GM23338 (cell line): Measurements from ENCODE around the gene TRIML1. TPM values are rescaled to one million over a fixed set of nuclear protein-coding genes. Genes with fewer than 3 reads are reported as not detected.

Experiments used
- ATAC-seq: fragments of 200-7000 bp; cut with Tn5 transposase; 3 replicates; pipeline ENCODE4 v1.9.1; 2020
- DNase-seq: peaks from one replicate; pipeline ENCODE4 v3.0.0-alpha.2; 2015; ENCODE audit warnings: low spot score
- H2AFZ ChIP-seq: fragments of 200-600 bp; sonication (generic); 2 replicates; pipeline ENCODE4 v1.8.0; 2016; ENCODE audit warnings: antibody characterized with exemption, mild to moderate bottlenecking, moderate library complexity
- H3F3A ChIP-seq: fragments of 200-600 bp; sonication (generic); replicated peaks from 2 replicates; pipeline ENCODE4 v1.8.0; 2017; ENCODE audit warnings: antibody characterized with exemption, mixed run types, low read depth
- H3K27ac ChIP-seq: fragments of 200-600 bp; sonication (generic); 2 replicates; pipeline ENCODE4 v1.6.1; 2016; ENCODE audit warnings: low read depth
- H3K27me3 ChIP-seq: fragments of 200-600 bp; sonication (generic); 2 replicates; pipeline ENCODE4 v1.8.0; 2016; ENCODE audit warnings: mild to moderate bottlenecking, mixed run types, moderate library complexity; ENCODE audit not compliant: insufficient read depth
- H3K36me3 ChIP-seq: fragments of 200-600 bp; sonication (generic); 2 replicates; pipeline ENCODE4 v1.8.0; 2016; ENCODE audit warnings: mild to moderate bottlenecking; ENCODE audit not compliant: insufficient read depth
- H3K4me1 ChIP-seq: fragments of 200-600 bp; sonication (generic); 2 replicates; pipeline ENCODE4 v1.8.0; 2016; ENCODE audit warnings: mild to moderate bottlenecking, moderate library complexity; ENCODE audit not compliant: insufficient read depth
- H3K4me2 ChIP-seq: fragments of 200-600 bp; sonication (generic); 2 replicates; pipeline ENCODE4 v1.7.1; 2017; ENCODE audit warnings: mixed run types
- H3K4me3 ChIP-seq: fragments of 200-600 bp; sonication (generic); 2 replicates; pipeline ENCODE4 v1.6.1; 2016; ENCODE audit warnings: mixed run types
- H3K79me2 ChIP-seq: fragments of 200-600 bp; sonication (generic); replicated peaks from 2 replicates; pipeline ENCODE4 v1.8.0; 2017; ENCODE audit warnings: mild to moderate bottlenecking; ENCODE audit not compliant: insufficient read depth
- H3K9me2 ChIP-seq: fragments of 200-600 bp; sonication (generic); 2 replicates; pipeline ENCODE4 v1.8.0; 2017; ENCODE audit not compliant: insufficient read depth
- H4K20me1 ChIP-seq: fragments of 200-600 bp; sonication (generic); replicated peaks from 2 replicates; pipeline ENCODE4 v1.8.0; 2017; ENCODE audit warnings: mild to moderate bottlenecking; ENCODE audit not compliant: insufficient read depth
- H3K27ac Mint-ChIP-seq: 2 replicates; pipeline ENCODE4 v1.8.0; 2020; ENCODE audit warnings: inconsistent platforms, mild to moderate bottlenecking, moderate library complexity, mixed read lengths
- H3K27me3 Mint-ChIP-seq: 3 replicates; pipeline ENCODE4 v1.8.0; 2022; ENCODE audit warnings: low read depth, mild to moderate bottlenecking, moderate library complexity, mixed read lengths, inconsistent platforms; ENCODE audit not compliant: insufficient read depth, poor library complexity
- H3K36me3 Mint-ChIP-seq: 3 replicates; pipeline ENCODE4 v1.8.0; 2021; ENCODE audit warnings: low read depth, mild to moderate bottlenecking, inconsistent platforms, moderate library complexity, mixed read lengths
- H3K4me1 Mint-ChIP-seq: 3 replicates; pipeline ENCODE4 v1.8.0; 2020; ENCODE audit warnings: mild to moderate bottlenecking, inconsistent platforms, mixed read lengths
- H3K4me3 Mint-ChIP-seq: 3 replicates; pipeline ENCODE4 v1.8.0; 2021; ENCODE audit warnings: moderate library complexity, mild to moderate bottlenecking, inconsistent platforms, mixed read lengths
- H3K9me3 Mint-ChIP-seq: 3 replicates; pipeline ENCODE4 v1.8.0; 2020; ENCODE audit warnings: moderate library complexity, mild to moderate bottlenecking, inconsistent platforms, mixed read lengths
- CTCF ChIP-seq, 2 experiments: fragments of 200-600 bp in 1 of 2; sonication (generic) in 1 of 2; conservative IDR thresholded peaks; 2 replicates each; pipeline versions ENCODE4 v1.5.1 to v1.6.1; 2016 to 2017; ENCODE audit warnings: antibody characterized with exemption in 2 of 2, low read depth in 2 of 2, mild to moderate bottlenecking in 2 of 2, moderate library complexity in 1 of 2
- EZH2 ChIP-seq: fragments of 200-600 bp; sonication (generic); IDR thresholded peaks from one replicate; pipeline ENCODE4 v1.8.0; 2017; ENCODE audit warnings: antibody characterized with exemption, mild to moderate bottlenecking, low read depth; ENCODE audit not compliant: unreplicated experiment
- EZH2phosphoT487 ChIP-seq: fragments of 200-600 bp; sonication (generic); IDR thresholded peaks from one replicate; pipeline ENCODE4 v1.8.1; 2018; ENCODE audit warnings: antibody characterized with exemption; ENCODE audit not compliant: unreplicated experiment
- JUNB ChIP-seq: IDR thresholded peaks from one replicate; pipeline ENCODE4 v1.6.1; 2016; ENCODE audit warnings: antibody characterized with exemption; ENCODE audit not compliant: unreplicated experiment
- NANOG ChIP-seq: IDR thresholded peaks from 2 replicates; pipeline ENCODE4 v1.6.1; 2016; ENCODE audit warnings: antibody characterized with exemption, borderline replicate concordance
- POLR2AphosphoS5 ChIP-seq: IDR thresholded peaks from 2 replicates; pipeline ENCODE4 v1.6.1; 2016; ENCODE audit warnings: antibody characterized with exemption, low read depth
- REST ChIP-seq: IDR thresholded peaks from one replicate; pipeline ENCODE4 v1.6.1; 2018; ENCODE audit warnings: antibody characterized with exemption; ENCODE audit not compliant: unreplicated experiment
- ZNF331 ChIP-seq: fragments of 250-450 bp; sonication (Bioruptor Pico); IDR thresholded peaks from 2 replicates; pipeline ENCODE4 v1.5.0; 2020; ENCODE audit warnings: low read depth, mild to moderate bottlenecking, moderate library complexity
- polyA plus RNA-seq: library from polyadenylated mRNA; unstranded; fragments of >200 nt; fragmentation: Nextera tagmentation; extraction: Ambion mirVana; gene quantifications from 2 replicates; pipeline ENCODE4 v1.2.1, GENCODE V29; 2016
- total RNA-seq: library from RNA; depleted of rRNA; stranded (reverse); fragments of >200 nt; shearing (Covaris generic); gene quantifications from 2 replicates; pipeline ENCODE4 v1.2.3, GENCODE V29; 2014

The TRIML1 gene
- total and polyA plus RNA-seq, 2 experiments from 2014 or later = not detected

- TF ChIP-seq REST = no peak
- no peak for TF ChIP-seq POLR2AphosphoS5
These were observed 1.0 kb upstream of the TRIML1 start (continued) for GRCh38 chr4:188138227-188138626.

GRCh38 chr4:188139671-188140070, 430 bp downstream of the TRIML1 start:
- no peaks in the 10 kb centered on the region for H4K20me1 ChIP-seq
- H3K79me2 ChIP-seq = no peaks in the 10 kb centered on the region
- H3K36me3 ChIP-seq = no peaks in the 10 kb centered on the region
- ATAC-seq (no peak), DNase-seq (no peak)
- peaks cover 2% of the 10 kb centered on the region; the same call in 1 of the 3 replicates for H3K36me3 Mint-ChIP-seq
- no peak overlapping the region for H3K4me3 Mint-ChIP-seq
- H3K27ac ChIP-seq = no peak overlapping the region
- peaks cover 12% of the 10 kb centered on the region; the same call in 2 of the 3 replicates for H3K4me1 Mint-ChIP-seq
- no peaks in the 10 kb centered on the region for H3K27me3 ChIP-seq
- no peak overlapping the region for H3K27ac Mint-ChIP-seq
- H3K9me3 Mint-ChIP-seq = no peaks in the 10 kb centered on the region
- no peaks in the 10 kb centered on the region for H3K4me1 ChIP-seq
- peaks cover 5% of the 10 kb centered on the region for H3K27me3 Mint-ChIP-seq
- H3K4me3 ChIP-seq = no peak overlapping the region
- H3F3A ChIP-seq = no peaks in the 10 kb centered on the region
- no peak overlapping the region for H3K4me2 ChIP-seq
- peak overlapping the region; percentile 56; the same call in 1 of the 2 replicates for H2AFZ ChIP-seq
- no peak for TF ChIP-seq REST
- no peak for TF ChIP-seq CTCF (conservative IDR thresholded peaks at IDR 0.05; ENCODE audit: low read depth in 2 of 2)
- no peak for TF ChIP-seq EZH2phosphoT487
- no peak for TF ChIP-seq POLR2AphosphoS5
- TF ChIP-seq JUNB = no peak
- TF ChIP-seq EZH2 = no peak
- no peak for TF ChIP-seq ZNF331 (CRISPR knock-in tag)
- no peak for TF ChIP-seq NANOG
- H3K9me2 ChIP-seq = no peaks in the 10 kb centered on the region
